Activated naive CD8-positive, alpha-beta T cell treated with anti-CD3 and anti-CD28 coated beads for 36 hours (primary cell): ENCODE results near the gene LAMC3. TPM values are rescaled to one million over a fixed set of nuclear protein-coding genes. Genes with fewer than 3 reads are reported as not detected.

Source experiments
- total RNA-seq, 2 experiments: library from RNA; stranded (reverse); gene quantifications; one replicate each; pipeline ENCODE4 v1.2.3, GENCODE V29; 2021

The LAMC3 gene
- total RNA-seq, 2 experiments from 2014 or later = 0.56 to 0.91 TPM

Other genes with a start within 250 kb of the LAMC3 start
- gene ABL1, start 173.9 kb upstream of the LAMC3 start, total RNA-seq = 10 to 100 TPM; 37.9 to 38.5 TPM
- not detected for gene QRFP, start 112.4 kb upstream of the LAMC3 start, total RNA-seq
- gene FIBCD1, start 69.9 kb upstream of the LAMC3 start, total RNA-seq = not detected
- 1 to 10 TPM in 1 of 2 experiments, under 1 TPM in 1; 0.92 to 1.3 TPM for gene AIF1L, start 87.4 kb downstream of the LAMC3 start, total RNA-seq
- 10 to 100 TPM; 68.2 to 73.2 TPM for gene NUP214, start 116.4 kb downstream of the LAMC3 start, total RNA-seq